HL-60/S4 (cell line): ENCODE results near the gene CAPN5.

Source experiments
- in situ Hi-C: fragments of 300-500 bp; cut with MboI; formaldehyde crosslinking; loops from 2 replicates; pipeline ENCODE4 v1.14.3; 2022; ENCODE audit warnings: low sequenced_read_pairs

CAPN5 gene

GRCh38 chr11:77127920-77128691 is 61.3 kb downstream of the CAPN5 start, which contains the start of gene MYO7A:
Gene MYO7A, plus strand, starts transcription at chr11:77128246. Its CDS starts 2,389 bp downstream, at chr11:77130635.
- in situ Hi-C loops, result loop anchor here (5.0 kb wide), 1 partner anchor 59 kb away; no protein-coding TSS in a partner anchor

- in situ Hi-C loops, result loop anchor here (5.0 kb wide), 1 partner anchor 58 kb away; no protein-coding TSS in a partner anchor
Measured at GRCh38 chr11:77129069-77129841, 62.5 kb downstream of the CAPN5 start.

- in situ Hi-C loops, result loop anchor here (5.0 kb wide), 1 partner anchor 57 kb away; no protein-coding TSS in a partner anchor
Measured at GRCh38 chr11:77129842-77130756, 63.3 kb downstream of the CAPN5 start.

- in situ Hi-C loops, result no loop called here
Measured at GRCh38 chr11:77130763-77131513, 64.2 kb downstream of the CAPN5 start.

GRCh38 chr11:77131560-77131959 is 64.8 kb downstream of the CAPN5 start:
- in situ Hi-C loops, result no loop called here

- in situ Hi-C loops, result no loop called here
Measured at GRCh38 chr11:77135069-77135468, 68.3 kb downstream of the CAPN5 start.

- in situ Hi-C loops, result no loop called here
Measured at GRCh38 chr11:77136074-77136473, 69.3 kb downstream of the CAPN5 start.

GRCh38 chr11:77136784-77137420 is 70.1 kb downstream of the CAPN5 start:
- in situ Hi-C loops, result no loop called here

GRCh38 chr11:77137421-77137820 is 70.7 kb downstream of the CAPN5 start:
- in situ Hi-C loops, result no loop called here

GRCh38 chr11:77138106-77138649 is 71.4 kb downstream of the CAPN5 start:
- in situ Hi-C loops, result no loop called here

GRCh38 chr11:77139201-77139600 is 72.4 kb downstream of the CAPN5 start:
- in situ Hi-C loops, result no loop called here

GRCh38 chr11:77140231-77140851 is 73.6 kb downstream of the CAPN5 start:
- in situ Hi-C loops, result no loop called here

- in situ Hi-C loops, result no loop called here
Measured at GRCh38 chr11:77141034-77141433, 74.3 kb downstream of the CAPN5 start.

GRCh38 chr11:77141475-77141874 is 74.7 kb downstream of the CAPN5 start:
- in situ Hi-C loops, result no loop called here

- in situ Hi-C loops, result no loop called here
Measured at GRCh38 chr11:77142091-77142975, 75.6 kb downstream of the CAPN5 start.

GRCh38 chr11:77143405-77144020 is 76.7 kb downstream of the CAPN5 start:
- in situ Hi-C loops, result no loop called here

- in situ Hi-C loops, result no loop called here
Measured at GRCh38 chr11:77144196-77144856, 77.6 kb downstream of the CAPN5 start.
